GM19025 (cell line): ENCODE measurements around the gene TBC1D9.

Experiments used
- ATAC-seq: cut with Tn5 transposase; IDR thresholded peaks from one replicate; pipeline ENCODE4 v1.9.1; 2021; ENCODE audit warnings: mild to moderate bottlenecking, low read depth, moderate library complexity; ENCODE audit not compliant: unreplicated experiment

The TBC1D9 gene

DNA sequence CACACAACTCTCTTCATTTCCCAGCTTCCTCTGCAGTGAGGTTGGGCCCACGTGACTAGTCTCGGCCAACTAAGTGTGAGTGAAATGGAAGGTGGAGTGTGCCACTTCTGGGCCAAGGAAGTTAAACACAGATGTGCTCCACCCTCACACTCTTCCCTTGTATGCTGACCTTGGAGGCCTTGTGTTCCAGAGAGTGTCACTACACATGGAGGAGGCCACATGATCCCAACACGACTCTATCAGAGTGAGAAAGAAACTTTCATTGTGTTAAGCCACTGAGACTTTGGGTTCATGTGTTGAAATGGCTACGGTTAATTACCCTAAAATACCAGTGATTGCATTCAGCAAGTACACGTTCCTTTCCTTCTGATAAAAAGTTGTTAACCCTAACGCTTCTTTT is 55.1 kb downstream of the TBC1D9 start:
- no peak for ATAC-seq

- ATAC-seq, result no peak
These were observed 58.2 kb downstream of the TBC1D9 start for GRCh38 chr4:140697709-140698560.

DNA sequence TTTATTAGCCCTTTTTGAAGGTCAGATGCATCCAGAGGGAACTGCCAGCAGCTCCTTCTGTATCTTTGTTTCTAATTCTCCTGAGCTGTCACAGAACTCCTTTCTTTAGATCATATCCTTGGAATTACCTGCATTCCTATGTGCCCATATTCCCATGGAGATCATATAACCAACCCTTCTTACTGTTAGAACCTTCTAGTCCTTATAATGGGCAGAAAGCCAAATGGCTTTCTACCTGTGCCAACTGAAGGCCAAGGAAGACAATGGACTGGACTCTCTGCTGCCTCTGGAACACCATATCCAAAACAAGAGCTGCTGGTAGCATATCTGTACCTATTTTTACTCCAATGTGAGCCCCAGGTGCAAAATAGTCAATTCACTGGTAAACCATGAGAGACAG is 60.7 kb downstream of the TBC1D9 start:
- no peak for ATAC-seq

- no peak for ATAC-seq
These were observed 62.6 kb downstream of the TBC1D9 start for GRCh38 chr4:140693562-140693961.

DNA sequence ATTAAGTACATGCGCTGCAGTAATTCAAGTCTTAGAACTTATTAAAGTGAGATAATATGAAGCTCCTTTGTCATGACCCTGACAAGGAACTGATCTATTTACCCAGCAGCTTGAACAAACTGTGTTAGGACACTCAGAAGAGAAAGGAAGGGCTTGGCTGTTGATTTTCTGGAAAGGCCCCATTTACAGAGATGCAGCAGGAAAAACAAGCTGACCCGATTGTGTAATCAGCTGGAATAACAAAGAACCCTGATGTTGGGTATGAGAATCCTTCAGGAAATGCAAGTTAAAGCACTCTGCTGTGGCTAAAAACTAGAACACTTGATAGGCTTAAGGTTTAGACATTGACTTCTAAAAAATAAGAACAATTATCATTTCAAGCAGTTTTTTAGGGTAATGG is 64.8 kb downstream of the TBC1D9 start:
- no peak for ATAC-seq

DNA sequence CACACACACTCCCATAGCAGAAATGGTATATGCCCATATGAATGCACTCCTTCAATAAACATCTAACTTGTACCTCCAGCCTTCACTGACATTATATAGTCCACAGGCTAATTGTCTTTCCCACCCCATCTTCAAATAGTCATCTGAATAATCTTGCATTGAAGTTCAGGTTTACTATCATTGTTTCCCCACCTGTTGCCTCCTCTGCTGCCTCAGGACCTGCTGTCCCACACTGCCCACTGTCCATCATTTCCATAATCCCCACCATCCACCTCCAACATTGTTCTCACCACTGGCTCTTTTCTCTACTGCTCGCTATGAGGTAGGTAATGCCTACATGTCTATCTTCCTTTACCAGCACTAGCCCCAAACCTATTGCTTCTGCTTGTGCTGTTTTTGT is 66.1 kb downstream of the TBC1D9 start:
- no peak for ATAC-seq

DNA sequence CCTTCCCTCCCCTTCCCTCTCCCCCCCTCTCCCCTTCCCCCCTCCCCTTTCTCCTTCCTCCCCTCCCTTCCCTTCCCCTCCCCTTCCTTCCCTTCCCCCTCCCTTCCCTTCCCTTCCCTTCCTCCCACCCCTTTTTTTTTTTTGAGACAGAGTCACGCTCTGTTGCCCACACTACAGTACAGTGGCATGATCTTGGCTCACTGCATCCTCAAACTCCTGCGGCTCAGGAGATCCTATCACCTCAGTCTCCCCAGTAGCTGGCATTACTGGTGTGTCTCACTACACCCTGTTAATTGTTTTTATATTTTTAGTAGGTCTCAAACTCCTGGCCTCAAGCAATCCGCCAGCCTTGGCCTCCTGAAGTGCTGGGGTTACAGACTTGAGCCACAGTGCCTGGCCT is 66.6 kb downstream of the TBC1D9 start:
- no peak for ATAC-seq

GRCh38 chr4:140688711-140689598 is 67.2 kb downstream of the TBC1D9 start:
- no peak for ATAC-seq

- no peak for ATAC-seq
These were observed 69.4 kb downstream of the TBC1D9 start for GRCh38 chr4:140686796-140687195.

GRCh38 chr4:140684314-140684713 is 71.9 kb downstream of the TBC1D9 start:
- no peak for ATAC-seq

GRCh38 chr4:140681201-140681600 is 75.0 kb downstream of the TBC1D9 start:
- no peak for ATAC-seq

GRCh38 chr4:140680686-140681085 is 75.5 kb downstream of the TBC1D9 start:
- no peak for ATAC-seq

DNA sequence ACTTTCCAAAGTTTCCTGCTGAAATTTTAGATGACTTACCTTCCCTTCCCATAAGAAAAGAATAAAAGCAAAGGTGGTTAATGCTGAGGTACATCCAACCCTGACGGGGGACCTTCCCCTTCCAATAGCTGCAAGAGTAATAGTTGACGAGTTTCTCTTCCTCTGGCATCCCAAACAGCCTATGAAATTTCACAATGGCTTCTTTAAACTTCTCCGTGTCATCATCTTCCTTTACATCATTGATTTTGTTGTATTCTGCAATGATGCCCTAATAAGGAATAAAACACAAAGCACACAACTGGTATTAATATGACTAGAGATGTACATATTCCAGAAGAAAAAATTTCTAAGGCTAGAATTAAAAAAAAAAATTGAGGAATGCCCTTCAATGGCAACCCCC is 76.6 kb downstream of the TBC1D9 start:
- ATAC-seq, result no peak

- no peak for ATAC-seq
These were observed 80.5 kb downstream of the TBC1D9 start for GRCh38 chr4:140675599-140676231.

DNA sequence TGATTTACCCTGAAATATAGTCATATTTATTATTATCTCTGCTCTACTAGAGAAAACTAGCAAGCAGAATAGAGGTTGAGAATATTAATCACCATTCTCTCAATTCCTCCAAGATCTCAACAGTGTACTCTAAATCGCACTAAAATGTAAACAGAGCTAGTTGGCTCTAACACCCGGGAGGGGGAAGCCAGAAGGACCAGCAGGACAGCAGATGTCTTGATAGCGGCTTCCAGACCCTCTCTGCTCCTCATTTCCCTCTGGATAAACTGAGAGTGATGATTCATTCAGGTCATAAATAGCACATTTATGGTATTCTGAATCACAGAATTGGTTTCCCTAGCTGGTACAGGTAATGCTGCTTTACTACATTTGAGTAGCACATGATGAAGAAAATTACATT is 82.5 kb downstream of the TBC1D9 start:
- ATAC-seq, result no peak

DNA sequence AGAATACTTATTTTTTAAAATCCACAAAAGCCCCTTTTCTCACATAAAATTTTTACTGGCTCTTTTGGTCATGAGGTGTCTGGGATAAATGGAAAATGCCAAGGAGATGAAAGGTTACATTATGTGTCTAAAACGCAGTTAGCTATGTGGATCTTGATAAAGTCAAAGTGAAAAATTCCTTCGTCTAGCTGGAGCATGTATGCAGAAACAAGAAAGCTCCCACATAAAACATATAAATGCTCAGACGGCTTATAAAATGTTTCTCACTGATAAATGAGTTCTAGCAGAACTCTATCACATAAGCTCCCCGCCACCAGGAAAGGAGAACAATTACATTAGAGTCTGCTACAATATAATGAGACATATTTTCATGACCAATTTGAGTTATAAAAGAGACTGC is 83.8 kb downstream of the TBC1D9 start:
- no peak for ATAC-seq

GRCh38 chr4:140668111-140668510 is 88.1 kb downstream of the TBC1D9 start:
- no peak for ATAC-seq

DNA sequence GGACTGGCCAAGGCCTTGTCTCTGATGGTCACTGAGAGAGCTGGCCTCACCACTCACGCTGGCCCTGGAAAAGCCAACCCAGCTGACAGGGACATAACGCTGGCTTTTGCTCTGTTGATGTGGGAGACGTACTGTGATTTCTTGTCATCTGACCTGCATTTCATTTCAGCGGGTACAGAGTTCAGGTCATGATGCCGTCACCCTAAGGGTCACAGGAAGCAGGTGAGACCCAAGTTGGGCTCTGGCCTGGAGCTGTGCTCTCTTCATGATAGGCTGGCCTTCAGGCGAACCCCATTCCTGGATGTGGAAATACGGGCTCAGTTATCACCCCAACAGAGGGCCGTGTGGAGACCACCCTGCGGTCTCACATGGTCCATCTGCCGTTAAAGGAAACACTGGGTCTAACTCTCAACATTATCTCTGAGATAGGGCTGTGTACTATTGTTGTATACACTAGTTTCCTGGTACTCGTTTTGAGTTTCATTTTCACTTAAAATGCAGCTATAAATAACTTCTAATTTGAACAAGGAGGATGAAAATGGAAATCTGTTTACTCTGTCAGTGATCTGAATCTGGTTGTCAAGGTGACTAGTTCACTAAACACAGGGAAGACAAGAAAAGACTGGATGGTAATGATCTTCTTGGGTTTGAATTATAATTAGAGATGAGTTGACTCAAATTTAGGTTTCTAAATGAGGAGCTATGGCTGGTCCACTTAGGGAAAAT is 89.1 kb downstream of the TBC1D9 start:
- ATAC-seq, result no peak

DNA sequence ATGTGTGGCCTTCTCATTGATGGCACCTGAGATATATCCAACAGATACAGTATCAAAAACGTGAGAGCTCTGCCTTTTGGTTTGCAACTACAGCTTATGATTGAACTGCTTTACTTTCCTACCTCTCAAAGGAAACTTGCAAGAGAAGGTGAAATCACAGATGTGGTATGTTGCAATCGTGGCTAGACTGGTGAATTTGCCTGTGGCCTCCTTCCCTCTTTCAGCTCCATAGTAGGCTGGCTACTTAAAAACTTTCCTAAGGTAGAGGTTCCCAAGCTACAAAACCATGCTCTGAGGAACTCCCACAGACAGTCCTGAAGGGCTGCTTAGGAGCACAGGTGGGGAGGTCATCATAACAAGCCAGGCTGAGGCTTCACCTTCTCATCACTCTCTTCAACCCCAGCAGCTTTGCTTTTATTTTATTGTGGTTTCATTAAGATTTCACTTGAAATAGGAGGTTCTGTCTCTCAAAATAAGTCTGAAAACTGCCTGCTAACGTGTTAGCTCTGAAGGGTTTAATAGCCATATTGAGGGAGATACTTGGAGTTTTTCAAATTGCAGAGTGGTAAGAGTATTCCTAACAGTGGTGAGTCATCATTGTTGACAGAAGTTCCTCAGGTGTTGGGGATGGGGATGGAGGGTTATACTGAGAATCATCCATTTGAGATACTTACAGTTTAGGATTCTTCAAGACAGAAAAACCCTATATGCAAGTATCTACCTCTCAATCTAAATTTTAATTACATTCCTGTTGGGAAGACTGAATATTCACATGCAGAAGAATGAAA is 93.9 kb downstream of the TBC1D9 start:
- no peak for ATAC-seq

- no peak for ATAC-seq
These were observed 94.6 kb downstream of the TBC1D9 start for GRCh38 chr4:140661550-140661949.
